HG03064 (cell line): Measurements from ENCODE around the gene FBXO15.
A peak's percentile ranks its signal among the peaks of the same experiment; 100 is the strongest.

Experiments used
- ATAC-seq: cut with Tn5 transposase; IDR thresholded peaks from one replicate; pipeline ENCODE4 v1.9.1; 2021; ENCODE audit warnings: low read depth; ENCODE audit not compliant: unreplicated experiment

Gene FBXO15

GRCh38 chr18:74154716-74155115 lies 7.1 kb upstream of the FBXO15 start:
- ATAC-seq = no peak

- no peak for ATAC-seq
Observed at GRCh38 chr18:74153793-74154192, 6.2 kb upstream of the FBXO15 start.

GRCh38 chr18:74153377-74153776 lies 5.7 kb upstream of the FBXO15 start:
- no peak for ATAC-seq

- no peak for ATAC-seq
Observed at GRCh38 chr18:74152857-74153256, 5.2 kb upstream of the FBXO15 start.

GRCh38 chr18:74152270-74152669 lies 4.6 kb upstream of the FBXO15 start:
- ATAC-seq = no peak

GRCh38 chr18:74149878-74150277 lies 2.2 kb upstream of the FBXO15 start:
- ATAC-seq = no peak

GRCh38 chr18:74148543-74149070 lies 973 bp upstream of the FBXO15 start:
- ATAC-seq = peak; percentile 10

- no peak for ATAC-seq
Observed at GRCh38 chr18:74147491-74147778, 199 bp downstream of the FBXO15 start.

GRCh38 chr18:74146756-74147155 lies 878 bp downstream of the FBXO15 start:
- no peak for ATAC-seq

- no peak for ATAC-seq
Observed at GRCh38 chr18:74142252-74142651, 5.4 kb downstream of the FBXO15 start.

GRCh38 chr18:74141667-74142066 lies 6.0 kb downstream of the FBXO15 start:
- ATAC-seq = no peak

GRCh38 chr18:74140582-74140981 lies 7.1 kb downstream of the FBXO15 start:
- no peak for ATAC-seq

- ATAC-seq = no peak
Observed at GRCh38 chr18:74139888-74140287, 7.7 kb downstream of the FBXO15 start.

GRCh38 chr18:74139411-74139810 lies 8.2 kb downstream of the FBXO15 start:
- ATAC-seq = no peak

GRCh38 chr18:74137920-74138538 lies 9.6 kb downstream of the FBXO15 start:
- ATAC-seq = no peak

GRCh38 chr18:74132201-74132600 lies 15.4 kb downstream of the FBXO15 start:
- no peak for ATAC-seq

GRCh38 chr18:74131124-74131523 lies 16.5 kb downstream of the FBXO15 start:
- ATAC-seq = no peak

GRCh38 chr18:74128159-74128558 lies 19.5 kb downstream of the FBXO15 start:
- ATAC-seq = no peak

- ATAC-seq = no peak
Observed at GRCh38 chr18:74126684-74127655, 20.7 kb downstream of the FBXO15 start.

GRCh38 chr18:74124642-74125041 lies 23.0 kb downstream of the FBXO15 start:
- ATAC-seq = no peak

GRCh38 chr18:74123200-74123599 lies 24.4 kb downstream of the FBXO15 start:
- ATAC-seq = no peak
